HepG2 (cell line): Measurements from ENCODE around the gene TEX48. TPM values are rescaled to one million over a fixed set of nuclear protein-coding genes. Genes with fewer than 3 reads are reported as not detected.

Experiments
- AHR ChIP-seq: IDR thresholded peaks from 2 replicates; pipeline ENCODE4 v1.6.1; 2018; ENCODE audit warnings: missing genetic modification reagents, missing compliant biosample characterization
- CEBPZ ChIP-seq: IDR thresholded peaks from 2 replicates; pipeline ENCODE4 v1.6.1; 2012; ENCODE audit warnings: low read length, improper control_type of control experiment
- CREM ChIP-seq, 2 experiments: sonication (generic) in 1 of 2; formaldehyde crosslinking in 1 of 2; IDR thresholded peaks; 2 replicates each; pipeline versions ENCODE4 v1.4.0 to v1.6.1; 2016 to 2020; ENCODE audit warnings: antibody characterized with exemption in 1 of 2, mild to moderate bottlenecking in 1 of 2, missing genetic modification reagents in 1 of 2
- FOXP1 ChIP-seq, 2 experiments: fragments of 450-650 bp in 1 of 2; IDR thresholded peaks; 2 replicates each; pipeline ENCODE4 v1.6.1; 2017 to 2018; ENCODE audit warnings: antibody characterized with exemption in 1 of 2
- IKZF5 ChIP-seq: IDR thresholded peaks from 2 replicates; pipeline ENCODE4 v1.6.1; 2018; ENCODE audit warnings: missing genetic modification reagents, mild to moderate bottlenecking, missing compliant biosample characterization
- KAT7 ChIP-seq: IDR thresholded peaks from 2 replicates; pipeline ENCODE4 v1.6.1; 2018; ENCODE audit warnings: borderline replicate concordance, missing compliant biosample characterization
- MEIS2 ChIP-seq: sonication (generic); formaldehyde crosslinking; IDR thresholded peaks from 2 replicates; pipeline ENCODE4 v1.9.0; 2021; ENCODE audit warnings: mild to moderate bottlenecking, missing genetic modification reagents
- MXD3 ChIP-seq: IDR thresholded peaks from 2 replicates; pipeline ENCODE4 v1.6.1; 2016; ENCODE audit warnings: mild to moderate bottlenecking, missing biosample characterization, missing genetic modification reagents
- NCOR1 ChIP-seq: fragments of 200-600 bp; sonication (generic); IDR thresholded peaks from 2 replicates; pipeline ENCODE4 v1.7.0; 2017; ENCODE audit warnings: antibody characterized with exemption, low read length, borderline replicate concordance
- NR2F2 ChIP-seq: IDR thresholded peaks from 2 replicates; pipeline ENCODE4 v1.6.1; 2012; ENCODE audit warnings: low read depth, inconsistent platforms, borderline replicate concordance
- PHF21A ChIP-seq: sonication (generic); formaldehyde crosslinking; IDR thresholded peaks from 2 replicates; pipeline ENCODE4 v1.5.0; 2020; ENCODE audit warnings: mild to moderate bottlenecking, missing genetic modification reagents
- PPARG ChIP-seq: conservative IDR thresholded peaks from 2 replicates; pipeline ENCODE4 v1.6.1; 2016; ENCODE audit warnings: missing biosample characterization, missing genetic modification reagents
- SRSF1 ChIP-seq: fragments of 200-400 bp; formaldehyde crosslinking; optimal IDR thresholded peaks from 2 replicates; pipeline ENCODE3; 2017; ENCODE audit warnings: mild to moderate bottlenecking, low read depth, low read length, moderate library complexity
- YEATS4 ChIP-seq: sonication (generic); formaldehyde crosslinking; IDR thresholded peaks from 2 replicates; pipeline ENCODE4 v1.4.0; 2020; ENCODE audit warnings: missing genetic modification reagents, borderline replicate concordance
- ZBTB26 ChIP-seq: IDR thresholded peaks from 2 replicates; pipeline ENCODE4 v1.6.1; 2016; ENCODE audit warnings: missing compliant biosample characterization, missing genetic modification reagents, borderline replicate concordance
- ZFP62 ChIP-seq: sonication (generic); formaldehyde crosslinking; IDR thresholded peaks from 2 replicates; pipeline ENCODE4 v1.4.0; 2020; ENCODE audit warnings: missing genetic modification reagents
- ZGPAT ChIP-seq: IDR thresholded peaks from 2 replicates; pipeline ENCODE4 v1.6.1; 2016; ENCODE audit warnings: mild to moderate bottlenecking
- ZNF207 ChIP-seq: fragments of 450-650 bp; IDR thresholded peaks from 2 replicates; pipeline ENCODE4 v1.6.1; 2016; ENCODE audit warnings: antibody characterized with exemption, borderline replicate concordance
- ZNF577 ChIP-seq: sonication (generic); formaldehyde crosslinking; IDR thresholded peaks from 2 replicates; pipeline ENCODE4 v1.4.0; 2020; ENCODE audit warnings: mild to moderate bottlenecking, low read depth, missing genetic modification reagents, borderline replicate concordance
- ZNF589 ChIP-seq: sonication (generic); formaldehyde crosslinking; conservative IDR thresholded peaks from 2 replicates; pipeline ENCODE4 v1.8.0; 2022; ENCODE audit warnings: mild to moderate bottlenecking, moderate library complexity, missing genetic modification reagents
- polyA plus RNA-seq, 8 experiments: library from polyadenylated mRNA; depleted of rRNA in 3 of 8; stranded (reverse) in 7 of 8; unstranded in 1 of 8; fragments of >200 nt; fragmentation: Illumina TruSeq in 4 of 8; extraction: Trizol in 4 of 8; gene quantifications; 2 replicates each; pipeline versions ENCODE4 v1.2.1 to v1.2.3, GENCODE V29; 2011 to 2016; ENCODE audit warnings: low read depth in 4 of 8, missing spikeins in 1 of 8, mixed read lengths in 1 of 8; ENCODE audit not compliant: insufficient read depth in 1 of 8
- total RNA-seq, 5 experiments: library from RNA; depleted of rRNA; stranded (reverse); fragments of >200 nt; fragmentation: Illumina TruSeq; extraction: Trizol; gene quantifications; 2 replicates each; pipeline ENCODE4 v1.2.3, GENCODE V29; 2016; ENCODE audit warnings: low read depth in 1 of 5
- TF ChIP-seq, protein P1 (sequence below): sonication (generic); formaldehyde crosslinking; IDR thresholded peaks from 2 replicates; pipeline ENCODE4 v1.4.0; 2020; ENCODE audit warnings: mild to moderate bottlenecking, missing genetic modification reagents
- TF ChIP-seq, protein P2 (sequence below): IDR thresholded peaks from 2 replicates; pipeline ENCODE4 v1.6.1; 2016

Gene TEX48
- total and polyA plus RNA-seq, 2 of the 13 experiments (the other 11 are each of a cell fraction or from before 2014, with no cell fraction given), result not detected

- TF ChIP-seq CREM (IDR thresholded peaks at IDR 0.05) (peak; percentile 85), CREM (CRISPR knock-in tag; IDR thresholded peaks at IDR 0.05) (no peak), ZGPAT (peak; percentile 98), AHR (CRISPR knock-in tag) (no peak), YEATS4 (peak; percentile 83; the same call in 1 of the 2 replicates), ZNF589 (CRISPR knock-in tag) (0 out of 2 replicates have a peak, but pooled peaks have one; percentile 46), PPARG (CRISPR knock-in tag) (peak; percentile 88), FOXP1 (IDR thresholded peaks at IDR 0.05) (peak; percentile 95), FOXP1 (CRISPR knock-in tag; IDR thresholded peaks at IDR 0.05) (peak; percentile 99), CEBPZ (no peak), ZBTB26 (CRISPR knock-in tag) (no peak), IKZF5 (CRISPR knock-in tag) (peak; percentile 97), ZNF577 (CRISPR knock-in tag) (no peak), SRSF1 (no peak), MXD3 (CRISPR knock-in tag) (no peak), PHF21A (CRISPR knock-in tag) (peak; percentile 82), ZNF207 (no peak), KAT7 (CRISPR knock-in tag) (no peak), MEIS2 (CRISPR knock-in tag) (peak; percentile 94), NR2F2 (peak; percentile 88), ZFP62 (CRISPR knock-in tag) (no peak), NCOR1 (peak; percentile 93)
- TF ChIP-seq, protein P1, sequence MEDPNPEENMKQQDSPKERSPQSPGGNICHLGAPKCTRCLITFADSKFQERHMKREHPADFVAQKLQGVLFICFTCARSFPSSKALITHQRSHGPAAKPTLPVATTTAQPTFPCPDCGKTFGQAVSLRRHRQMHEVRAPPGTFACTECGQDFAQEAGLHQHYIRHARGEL (CRISPR knock-in tag), result no peak
- TF ChIP-seq, protein P2, sequence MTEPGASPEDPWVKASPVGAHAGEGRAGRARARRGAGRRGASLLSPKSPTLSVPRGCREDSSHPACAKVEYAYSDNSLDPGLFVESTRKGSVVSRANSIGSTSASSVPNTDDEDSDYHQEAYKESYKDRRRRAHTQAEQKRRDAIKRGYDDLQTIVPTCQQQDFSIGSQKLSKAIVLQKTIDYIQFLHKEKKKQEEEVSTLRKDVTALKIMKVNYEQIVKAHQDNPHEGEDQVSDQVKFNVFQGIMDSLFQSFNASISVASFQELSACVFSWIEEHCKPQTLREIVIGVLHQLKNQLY (CRISPR knock-in tag), result peak; percentile 97
These were observed 39.6 kb upstream of the TEX48 start (continued) for GRCh38 chr9:114721491-114722079.
